CD4-positive, alpha-beta T cell (primary cell): ENCODE results near the gene TMEM11. TPM values are rescaled to one million over a fixed set of nuclear protein-coding genes. Genes with fewer than 3 reads are reported as not detected.

Experiments
- ATAC-seq: fragments of 200-7000 bp; cut with Tn5 transposase; one replicate; pipeline ENCODE4 v1.10.0; 2022; ENCODE audit warnings: mild to moderate bottlenecking; ENCODE audit not compliant: poor library complexity
- CTCF ChIA-PET: fragments of 350-600 bp; sonication (Branson Sonifier 250); formaldehyde crosslinking; loops from one replicate; lab custom pipeline; 2021; ENCODE audit warnings: antibody characterized with exemption, inconsistent platforms; lab: Charles Lee
- POLR2A ChIA-PET: fragments of 350-600 bp; sonication (Branson Sonifier 250); formaldehyde crosslinking; loops from one replicate; lab custom pipeline; 2021; ENCODE audit warnings: antibody characterized with exemption, inconsistent platforms; lab: Charles Lee
- DNase-seq, 14 experiments: peaks; one replicate each; pipeline ENCODE4 v3.0.0-alpha.2; 2013 to 2020; ENCODE audit warnings: mixed read lengths in 2 of 14
- H3K27ac ChIP-seq, 2 donors: one replicate each; pipeline versions ENCODE4 v1.5.1 to v1.7.0; 2013; ENCODE audit warnings: low read length in 2 of 2, low read depth in 1 of 2, mild to moderate bottlenecking in 1 of 2
- H3K27me3 ChIP-seq, 2 experiments: 1 replicate in 1 of 2; 2 replicates in 1 of 2; pipeline versions ENCODE4 v1.6.1 to v1.7.0; 2013; ENCODE audit warnings: low read length in 2 of 2, control low read depth in 1 of 2, mild to moderate bottlenecking in 1 of 2, moderate library complexity in 1 of 2; ENCODE audit not compliant: insufficient read depth in 2 of 2, control insufficient read depth in 1 of 2
- H3K36me3 ChIP-seq: one replicate; pipeline ENCODE4 v1.6.1; 2013; ENCODE audit warnings: low read length, control low read depth; ENCODE audit not compliant: insufficient read depth
- H3K4me1 ChIP-seq: one replicate; pipeline ENCODE4 v1.6.1; 2013; ENCODE audit warnings: low read length, control low read depth; ENCODE audit not compliant: insufficient read depth
- H3K4me3 ChIP-seq: one replicate; pipeline ENCODE4 v1.5.1; 2013; ENCODE audit warnings: mild to moderate bottlenecking, low read length, moderate library complexity
- H3K9me3 ChIP-seq, 2 experiments: 1 replicate in 1 of 2; 2 replicates in 1 of 2; pipeline versions ENCODE4 v1.6.1 to v1.7.0; 2013; ENCODE audit warnings: low read length in 2 of 2, mild to moderate bottlenecking in 2 of 2, control low read depth in 1 of 2, moderate library complexity in 1 of 2; ENCODE audit not compliant: control insufficient read depth in 1 of 2, insufficient read depth in 1 of 2
- H3K27ac Mint-ChIP-seq: one replicate; pipeline ENCODE4 v1.8.0; 2020; ENCODE audit warnings: mixed read lengths
- H3K27me3 Mint-ChIP-seq: one replicate; pipeline ENCODE4 v1.8.0; 2021; ENCODE audit warnings: mixed read lengths
- H3K36me3 Mint-ChIP-seq: one replicate; pipeline ENCODE4 v1.8.0; 2021; ENCODE audit warnings: low read depth, mixed read lengths
- H3K4me1 Mint-ChIP-seq: one replicate; pipeline ENCODE4 v1.8.0; 2021; ENCODE audit warnings: low read depth, mixed read lengths
- H3K4me3 Mint-ChIP-seq: one replicate; pipeline ENCODE4 v1.8.0; 2020; ENCODE audit warnings: mild to moderate bottlenecking, mixed read lengths
- H3K9me3 Mint-ChIP-seq: one replicate; pipeline ENCODE4 v1.8.0; 2020; ENCODE audit warnings: mixed read lengths
- intact Hi-C, 2 experiments: fragments of 100-400 bp; cut with DNase I in 1 of 2; cut with micrococcal nuclease in 1 of 2; formaldehyde crosslinking; loops; one replicate each; pipeline versions ENCODE4 v1.15.1 to v1.9.0; 2023 to 2025; cut with DNase I, micrococcal nuclease
- total RNA-seq, 174 experiments: library from RNA in 2 of 174; stranded (reverse) in 2 of 174; gene quantifications; one replicate each; pipeline ENCODE4 v1.2.3 and lab custom pipeline; 2021 to 2026
- TF ChIP-seq, protein P1 (sequence below): fragments of 200-600 bp; IDR thresholded peaks from one replicate; pipeline ENCODE4 v1.8.0; 2022; ENCODE audit warnings: antibody characterized with exemption, mild to moderate bottlenecking

The TMEM11 gene
- total RNA-seq, 2 experiments from 2014 or later: 17.8 to 19.2 TPM

DNA sequence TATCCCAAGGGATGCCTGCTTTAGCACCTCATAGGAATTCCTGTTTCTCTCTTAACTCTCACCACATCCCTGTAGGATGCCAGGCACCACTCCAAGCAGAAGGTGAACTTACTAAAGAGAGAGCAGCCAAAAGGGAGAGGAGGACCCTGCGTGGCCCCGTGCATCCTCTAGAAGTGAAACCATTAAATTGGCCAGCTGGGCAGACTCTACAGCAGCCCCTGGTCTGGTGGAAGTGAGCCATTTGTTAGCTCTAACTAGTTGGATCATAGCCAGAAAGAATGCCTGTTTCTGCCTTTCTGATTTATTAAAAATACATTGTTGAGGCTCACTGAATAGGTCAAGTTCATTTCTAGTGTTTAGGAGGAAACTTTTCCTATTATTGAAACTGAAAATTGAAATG is 22.3 kb downstream of the TMEM11 start:
- Histone ChIP-seq H3K4me1 (no peaks in the 10 kb centered on the region), H3K9me3 (no peaks in the 10 kb centered on the region), H3K36me3 (peaks cover 8% of the 10 kb centered on the region), H3K4me3 (no peak overlapping the region), H3K27ac (no peak overlapping the region), H3K27me3 (no peaks in the 10 kb centered on the region)
- DNase-seq (no peak), ATAC-seq (no peak)
- ChIA-PET CTCF (no interaction called here), POLR2A (no interaction called here)
- Mint-ChIP-seq H3K9me3 (no peaks in the 10 kb centered on the region), H3K4me3 (no peak overlapping the region), H3K4me1 (peaks cover 6% of the 10 kb centered on the region), H3K27ac (no peak overlapping the region), H3K36me3 (peaks cover 38% of the 10 kb centered on the region), H3K27me3 (no peaks in the 10 kb centered on the region)
- TF ChIP-seq, protein P1, sequence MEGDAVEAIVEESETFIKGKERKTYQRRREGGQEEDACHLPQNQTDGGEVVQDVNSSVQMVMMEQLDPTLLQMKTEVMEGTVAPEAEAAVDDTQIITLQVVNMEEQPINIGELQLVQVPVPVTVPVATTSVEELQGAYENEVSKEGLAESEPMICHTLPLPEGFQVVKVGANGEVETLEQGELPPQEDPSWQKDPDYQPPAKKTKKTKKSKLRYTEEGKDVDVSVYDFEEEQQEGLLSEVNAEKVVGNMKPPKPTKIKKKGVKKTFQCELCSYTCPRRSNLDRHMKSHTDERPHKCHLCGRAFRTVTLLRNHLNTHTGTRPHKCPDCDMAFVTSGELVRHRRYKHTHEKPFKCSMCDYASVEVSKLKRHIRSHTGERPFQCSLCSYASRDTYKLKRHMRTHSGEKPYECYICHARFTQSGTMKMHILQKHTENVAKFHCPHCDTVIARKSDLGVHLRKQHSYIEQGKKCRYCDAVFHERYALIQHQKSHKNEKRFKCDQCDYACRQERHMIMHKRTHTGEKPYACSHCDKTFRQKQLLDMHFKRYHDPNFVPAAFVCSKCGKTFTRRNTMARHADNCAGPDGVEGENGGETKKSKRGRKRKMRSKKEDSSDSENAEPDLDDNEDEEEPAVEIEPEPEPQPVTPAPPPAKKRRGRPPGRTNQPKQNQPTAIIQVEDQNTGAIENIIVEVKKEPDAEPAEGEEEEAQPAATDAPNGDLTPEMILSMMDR: no peak
- intact Hi-C loops: no loop called here

GRCh38 chr17:21190078-21190477 is 23.9 kb downstream of the TMEM11 start:
- Histone ChIP-seq H3K9me3 (no peaks in the 10 kb centered on the region), H3K27ac (no peak overlapping the region), H3K27me3 (no peaks in the 10 kb centered on the region), H3K4me3 (no peak overlapping the region), H3K36me3 (peaks cover 16% of the 10 kb centered on the region), H3K4me1 (no peaks in the 10 kb centered on the region)
- H3K27me3 Mint-ChIP-seq: no peaks in the 10 kb centered on the region
- ChIA-PET POLR2A (no interaction called here), CTCF (no interaction called here)
- TF ChIP-seq, protein P1: no peak
- H3K9me3 Mint-ChIP-seq: no peaks in the 10 kb centered on the region
- intact Hi-C loops: no loop called here
- no peak overlapping the region for H3K4me3 Mint-ChIP-seq
- H3K36me3 Mint-ChIP-seq: peaks cover 44% of the 10 kb centered on the region
- no peak overlapping the region for H3K27ac Mint-ChIP-seq
- no peak for DNase-seq
- H3K4me1 Mint-ChIP-seq: peaks cover 6% of the 10 kb centered on the region
- no peak for ATAC-seq

GRCh38 chr17:21189361-21189760 is 24.6 kb downstream of the TMEM11 start:
- Histone ChIP-seq H3K4me3 (no peak overlapping the region), H3K36me3 (peaks cover 23% of the 10 kb centered on the region), H3K27me3 (no peaks in the 10 kb centered on the region), H3K4me1 (no peaks in the 10 kb centered on the region), H3K9me3 (no peaks in the 10 kb centered on the region), H3K27ac (no peak overlapping the region)
- H3K9me3 Mint-ChIP-seq: no peaks in the 10 kb centered on the region
- intact Hi-C loops: no loop called here
- TF ChIP-seq, protein P1: no peak
- no peak for ATAC-seq
- peaks cover 51% of the 10 kb centered on the region for H3K36me3 Mint-ChIP-seq
- H3K4me3 Mint-ChIP-seq: no peak overlapping the region
- POLR2A ChIA-PET: no interaction called here
- DNase-seq: no peak
- H3K27me3 Mint-ChIP-seq: no peaks in the 10 kb centered on the region
- H3K4me1 Mint-ChIP-seq: peaks cover 3% of the 10 kb centered on the region
- no peak overlapping the region for H3K27ac Mint-ChIP-seq
- CTCF ChIA-PET: no interaction called here
